HG02852 (cell line): Measurements from ENCODE around the gene ALG9.

Experiments used
- ATAC-seq: cut with Tn5 transposase; IDR thresholded peaks from one replicate; pipeline ENCODE4 v1.9.1; 2021; ENCODE audit warnings: mild to moderate bottlenecking, moderate library complexity; ENCODE audit not compliant: unreplicated experiment

The ALG9 gene

DNA sequence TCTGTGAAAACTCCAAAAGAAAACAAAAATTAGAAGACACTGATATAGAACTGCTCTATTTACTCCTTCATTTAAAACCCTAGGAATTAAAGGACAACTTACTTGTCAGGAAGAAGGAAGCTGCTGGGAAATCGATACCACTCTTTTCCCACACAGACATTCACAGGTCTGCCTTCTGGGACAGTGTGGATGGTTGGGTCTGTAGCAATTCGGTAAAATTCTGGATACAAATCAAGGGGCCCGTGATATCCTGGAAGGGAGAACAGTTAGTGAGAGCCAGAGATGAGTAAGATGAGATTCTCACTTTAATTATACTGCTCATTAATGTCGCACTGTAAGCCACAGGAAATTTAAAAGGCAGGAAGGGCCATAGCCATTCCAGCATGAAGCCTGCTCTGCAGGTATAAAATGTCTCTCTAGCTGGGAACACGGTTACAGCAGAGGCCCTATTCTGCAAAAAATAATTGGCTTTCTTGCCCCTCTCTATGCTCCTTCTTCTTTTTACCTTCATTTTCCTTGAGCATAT is 34.0 kb downstream of the ALG9 start:
- ATAC-seq: no peak

- ATAC-seq: peak; percentile 86
Measured at GRCh38 chr11:111836721-111837120, 34.7 kb downstream of the ALG9 start.

DNA sequence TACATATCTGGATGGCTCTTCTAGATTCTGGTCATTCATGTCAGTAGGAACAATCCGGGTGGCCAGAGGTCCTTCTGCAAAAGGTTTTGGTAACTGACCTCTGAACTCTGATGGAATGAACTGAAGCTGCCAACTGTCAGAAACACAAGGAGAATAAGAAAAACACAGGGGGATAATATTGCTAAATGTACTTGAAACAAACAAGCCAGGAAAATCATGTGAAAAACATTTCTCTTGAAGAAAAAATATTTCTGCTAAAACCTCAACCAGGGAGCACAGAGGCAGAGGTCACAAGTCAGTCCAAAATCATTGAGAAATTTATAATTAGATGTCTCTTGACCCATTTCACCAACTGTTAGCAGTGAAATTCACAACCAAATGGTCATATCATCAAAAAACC is 35.2 kb downstream of the ALG9 start:
- no peak for ATAC-seq

GRCh38 chr11:111835665-111836064 is 35.7 kb downstream of the ALG9 start:
- ATAC-seq: no peak

DNA sequence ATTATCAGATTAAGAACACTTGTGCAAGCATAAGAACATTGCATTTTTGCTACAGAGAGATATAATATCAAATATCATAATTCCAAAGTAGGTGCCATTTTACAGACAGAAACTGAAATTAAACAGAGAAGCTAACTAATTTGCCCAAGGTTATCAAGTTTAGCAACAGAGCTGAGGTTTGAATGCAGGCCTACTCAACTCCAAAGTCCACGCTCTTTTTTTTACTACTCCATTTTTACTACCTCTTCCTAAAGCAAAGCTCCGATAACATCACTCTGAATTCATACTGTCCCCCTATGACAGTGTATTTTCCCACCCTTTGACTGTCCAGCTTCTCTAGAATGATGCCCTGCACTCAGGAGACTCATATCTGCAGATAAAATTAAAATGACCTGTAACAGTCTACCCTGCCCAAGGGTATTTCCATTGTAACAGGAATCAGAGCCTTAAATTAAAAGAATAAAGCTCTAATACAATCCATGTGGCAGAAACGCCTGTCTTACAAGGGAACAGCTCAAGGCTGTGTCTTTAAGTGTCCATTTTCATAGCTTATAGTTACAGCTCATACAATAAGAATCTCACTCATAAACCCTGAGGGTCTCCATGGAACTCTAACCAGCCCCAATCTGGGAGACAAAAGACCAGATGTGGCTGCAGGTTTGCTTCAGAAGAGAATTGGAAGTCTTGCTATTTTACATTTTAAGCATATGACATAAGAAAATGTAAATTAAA is 36.8 kb downstream of the ALG9 start:
- ATAC-seq: no peak

DNA sequence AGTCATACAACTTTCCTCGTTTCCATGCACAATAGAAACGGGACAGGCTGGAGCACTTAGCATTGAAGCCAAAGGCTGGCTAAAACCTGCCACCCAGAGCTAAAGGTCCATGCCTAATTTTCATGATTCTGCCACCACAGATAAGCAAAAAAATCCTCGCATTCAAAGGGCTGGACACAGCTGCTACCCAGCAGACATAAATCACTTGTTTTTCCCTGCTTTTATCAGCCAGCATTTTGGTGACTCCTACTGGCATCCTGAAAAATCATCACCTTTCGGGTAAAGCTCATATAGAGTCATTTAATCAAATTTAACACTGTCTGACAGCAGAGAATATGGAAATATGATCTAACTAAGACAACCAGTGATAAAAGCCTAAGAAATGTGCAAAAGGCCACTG is 37.9 kb downstream of the ALG9 start:
- ATAC-seq: no peak

- ATAC-seq: peak; percentile 84
Measured at GRCh38 chr11:111829185-111829968, 42.0 kb downstream of the ALG9 start.

- no peak for ATAC-seq
Measured at GRCh38 chr11:111826322-111826950, 44.9 kb downstream of the ALG9 start.

- no peak for ATAC-seq
Measured at GRCh38 chr11:111823629-111824028, 47.8 kb downstream of the ALG9 start.

GRCh38 chr11:111823131-111823530 is 48.2 kb downstream of the ALG9 start:
- ATAC-seq: no peak

GRCh38 chr11:111819829-111820237 is 51.5 kb downstream of the ALG9 start:
- ATAC-seq: no peak

DNA sequence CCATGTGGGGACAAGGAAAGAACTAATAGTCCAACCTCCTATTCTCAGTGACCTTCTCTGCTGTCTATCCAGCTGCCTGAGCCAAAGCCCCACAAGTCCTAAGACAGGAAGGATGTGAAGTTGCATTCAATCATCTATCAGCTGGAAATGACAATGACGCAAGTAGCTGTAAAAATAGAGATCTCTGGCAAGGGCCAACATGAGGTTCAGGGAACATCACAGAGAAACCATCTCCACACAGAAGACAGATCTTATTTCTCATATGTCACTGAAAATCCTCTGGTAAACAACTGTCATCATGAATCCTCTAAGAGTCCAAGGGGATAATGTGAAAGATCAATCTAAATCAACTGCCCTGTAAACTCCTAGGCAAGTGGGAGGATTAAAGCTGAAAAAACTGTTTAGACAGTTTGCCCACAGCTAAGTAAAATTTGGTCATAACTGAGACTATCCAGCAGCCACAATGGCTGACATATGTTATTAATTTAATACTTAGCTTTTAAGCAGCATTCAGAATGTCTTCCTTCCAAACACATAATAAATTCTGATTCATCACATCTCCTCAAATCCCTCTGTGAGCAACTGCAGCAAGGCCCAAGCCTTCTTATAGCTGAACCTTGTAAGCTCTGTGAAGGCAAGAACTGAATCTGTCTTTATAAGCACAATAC is 52.1 kb downstream of the ALG9 start:
- ATAC-seq: no peak

GRCh38 chr11:111815489-111815888 is 55.9 kb downstream of the ALG9 start:
- no peak for ATAC-seq

- ATAC-seq: no peak
Measured at GRCh38 chr11:111814557-111815320, 56.6 kb downstream of the ALG9 start.

DNA sequence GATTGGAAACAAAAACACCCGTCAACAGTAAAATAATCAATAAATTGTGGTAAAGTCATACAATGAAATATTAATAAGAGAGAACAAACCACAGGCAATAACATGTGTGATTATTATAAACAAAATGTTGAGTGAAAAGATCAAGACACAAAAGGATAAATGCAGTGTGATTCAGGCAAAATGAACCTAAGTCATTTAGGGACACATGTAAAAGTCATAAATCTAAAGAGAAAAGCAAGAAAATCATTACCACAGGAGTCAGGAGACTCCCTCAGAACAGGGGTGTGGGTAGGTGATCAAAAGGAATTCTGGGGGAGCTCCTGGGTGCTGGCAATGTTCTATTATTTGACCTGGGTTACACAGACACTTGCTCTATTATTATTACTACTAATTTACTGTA is 57.3 kb downstream of the ALG9 start:
- ATAC-seq: no peak

- no peak for ATAC-seq
Measured at GRCh38 chr11:111812211-111812610, 59.2 kb downstream of the ALG9 start.

GRCh38 chr11:111811445-111811844 is 59.9 kb downstream of the ALG9 start:
- ATAC-seq: no peak

- no peak for ATAC-seq
Measured at GRCh38 chr11:111808834-111809233, 62.5 kb downstream of the ALG9 start.

DNA sequence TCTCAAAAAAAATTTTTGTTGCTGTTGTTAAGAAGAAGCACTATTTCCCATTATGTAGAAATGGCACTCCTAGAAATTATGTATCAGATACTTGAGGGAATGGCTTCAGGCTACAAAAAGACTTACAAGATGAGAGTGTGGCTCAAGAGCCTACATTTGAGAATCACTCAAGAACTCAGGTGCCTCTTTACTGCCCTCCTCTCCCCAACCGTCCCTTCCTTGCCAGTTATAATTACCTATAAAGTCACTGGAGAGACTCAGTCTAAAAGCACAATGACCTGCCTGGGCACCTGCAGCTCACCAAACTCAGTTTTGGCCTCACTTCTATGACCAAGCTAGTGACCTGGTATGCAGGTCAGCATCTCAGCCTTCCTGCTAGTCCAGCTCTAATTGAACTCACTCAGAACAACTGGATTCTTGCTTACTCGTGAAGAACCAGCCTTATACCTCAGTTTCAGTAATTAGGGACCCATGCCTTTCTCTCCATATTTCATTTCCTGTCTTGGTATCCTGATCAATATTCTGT is 63.3 kb downstream of the ALG9 start:
- no peak for ATAC-seq

- no peak for ATAC-seq
Measured at GRCh38 chr11:111807076-111807475, 64.3 kb downstream of the ALG9 start.
